Measurements from ENCODE around the gene ALKBH7. TPM values are rescaled to one million over a fixed set of nuclear protein-coding genes. Genes with fewer than 3 reads are reported as not detected.

The ALKBH7 gene
- total and polyA plus RNA-seq, 2 donors (not counting 1 experiment from before 2014, with no cell fraction given) = 9.5 to 28.9 TPM

- Histone ChIP-seq H3K9ac (ENCODE audit: insufficient read depth, low read length) (peak overlapping the region; percentile 72), H3K27ac (ENCODE audit: insufficient read depth, low read length) (peak overlapping the region; percentile 73), H3K9me3 (ENCODE audit: control insufficient read depth, insufficient read depth, low read depth, low read length) (no peaks in the 10 kb centered on the region), H2AFZ (ENCODE audit: low read length) (peak overlapping the region; percentile 45), H3K4me1 (ENCODE audit: control insufficient read depth, extremely low read depth, insufficient read depth, low read length) (peaks cover 2% of the 10 kb centered on the region), H3K4me2 (ENCODE audit: extremely low read depth, insufficient read depth, low read length) (peak overlapping the region; percentile 99), H3K4me3 (replicated peaks in 1 of 4; ENCODE audit: control extremely low read depth in 1 of 4, insufficient read depth in 1 of 4, low read depth in 3 of 4, low read length in 4 of 4) (peak overlapping the region; percentile 50 to 82 (median 80)), H3K36me3 (ENCODE audit: control insufficient read depth, insufficient read depth, low read length) (peaks cover 4% of the 10 kb centered on the region), H3K79me2 (ENCODE audit: control insufficient read depth, insufficient read depth, low read length) (peaks cover 10% of the 10 kb centered on the region), H4K20me1 (ENCODE audit: control insufficient read depth, extremely low read depth, insufficient read depth, low read length) (no peaks in the 10 kb centered on the region), H3K27me3 (ENCODE audit: control insufficient read depth, insufficient read depth, low read length) (no peaks in the 10 kb centered on the region)
- DNase-seq (ENCODE audit: low read depth in 2 of 2) = peak in 1 of 2 donors; percentile 11
- TF ChIP-seq CTCF (conservative IDR thresholded peaks at IDR 0.05 in 1 of 2, IDR thresholded peaks at IDR 0.05 in 1 of 2; ENCODE audit: low read depth in 1 of 2, low read length in 2 of 2) (no peak), EZH2 (IDR thresholded peaks at IDR 0.05; ENCODE audit: low read length, missing control alignments) (no peak)
These were observed 10.6 kb upstream of the ALKBH7 start for GRCh38 chr19:6362027-6362350.

GRCh38 chr19:6362351-6362801, 10.2 kb upstream of the ALKBH7 start:
- Histone ChIP-seq H3K27me3 (ENCODE audit: control insufficient read depth, insufficient read depth, low read length) (no peaks in the 10 kb centered on the region), H3K79me2 (ENCODE audit: control insufficient read depth, insufficient read depth, low read length) (peaks cover 10% of the 10 kb centered on the region), H2AFZ (ENCODE audit: low read length) (peak overlapping the region; percentile 45), H3K4me2 (ENCODE audit: extremely low read depth, insufficient read depth, low read length) (peak overlapping the region; percentile 99), H3K27ac (ENCODE audit: insufficient read depth, low read length) (peak overlapping the region; percentile 73), H3K36me3 (ENCODE audit: control insufficient read depth, insufficient read depth, low read length) (peaks cover 4% of the 10 kb centered on the region), H3K9ac (ENCODE audit: insufficient read depth, low read length) (peak overlapping the region; percentile 72), H3K4me1 (ENCODE audit: control insufficient read depth, extremely low read depth, insufficient read depth, low read length) (peaks cover 2% of the 10 kb centered on the region), H4K20me1 (ENCODE audit: control insufficient read depth, extremely low read depth, insufficient read depth, low read length) (no peaks in the 10 kb centered on the region), H3K4me3 (replicated peaks in 1 of 4; ENCODE audit: control extremely low read depth in 1 of 4, insufficient read depth in 1 of 4, low read depth in 3 of 4, low read length in 4 of 4) (peak overlapping the region; percentile 50 to 82 (median 80)), H3K9me3 (ENCODE audit: control insufficient read depth, insufficient read depth, low read depth, low read length) (no peaks in the 10 kb centered on the region)
- DNase-seq (ENCODE audit: low read depth in 2 of 2) = peak in 1 of 2 donors; percentile 7
- TF ChIP-seq CTCF (conservative IDR thresholded peaks at IDR 0.05 in 1 of 2, IDR thresholded peaks at IDR 0.05 in 1 of 2; ENCODE audit: low read depth in 1 of 2, low read length in 2 of 2) (no peak), EZH2 (IDR thresholded peaks at IDR 0.05; ENCODE audit: low read length, missing control alignments) (no peak)

GRCh38 chr19:6364353-6364752, 8.2 kb upstream of the ALKBH7 start:
- Histone ChIP-seq H3K79me2 (ENCODE audit: control insufficient read depth, insufficient read depth, low read length) (peaks cover 10% of the 10 kb centered on the region), H3K36me3 (ENCODE audit: control insufficient read depth, insufficient read depth, low read length) (peaks cover 9% of the 10 kb centered on the region), H2AFZ (ENCODE audit: low read length) (no peak overlapping the region), H3K27me3 (ENCODE audit: control insufficient read depth, insufficient read depth, low read length) (no peaks in the 10 kb centered on the region), H3K4me3 (replicated peaks in 1 of 4; ENCODE audit: control extremely low read depth in 1 of 4, insufficient read depth in 1 of 4, low read depth in 3 of 4, low read length in 4 of 4) (no peak overlapping the region), H3K4me1 (ENCODE audit: control insufficient read depth, extremely low read depth, insufficient read depth, low read length) (peaks cover 2% of the 10 kb centered on the region), H3K27ac (ENCODE audit: insufficient read depth, low read length) (no peak overlapping the region), H4K20me1 (ENCODE audit: control insufficient read depth, extremely low read depth, insufficient read depth, low read length) (no peaks in the 10 kb centered on the region), H3K4me2 (ENCODE audit: extremely low read depth, insufficient read depth, low read length) (no peak overlapping the region), H3K9ac (ENCODE audit: insufficient read depth, low read length) (no peak overlapping the region), H3K9me3 (ENCODE audit: control insufficient read depth, insufficient read depth, low read depth, low read length) (no peaks in the 10 kb centered on the region)
- DNase-seq (ENCODE audit: low read depth in 2 of 2) = no peak
- no peak for TF ChIP-seq CTCF (conservative IDR thresholded peaks at IDR 0.05 in 1 of 2, IDR thresholded peaks at IDR 0.05 in 1 of 2; ENCODE audit: low read depth in 1 of 2, low read length in 2 of 2)
